Chondrocyte (in vitro differentiated cells): Measurements from ENCODE around the gene LVRN. TPM values are rescaled to one million over a fixed set of nuclear protein-coding genes. Genes with fewer than 3 reads are reported as not detected.
"Not testable (repeated sequence)": the region's sequence is repeated elsewhere in the genome, so short reads cannot be mapped to it uniquely, and the experiment has no call there.

Experiments
- DNase-seq: peaks from one replicate; pipeline ENCODE4 v3.0.0; 2021; ENCODE audit warnings: mixed read lengths, low spot score
- H3K27ac Mint-ChIP-seq: one replicate; pipeline ENCODE4 v1.8.0; 2021; ENCODE audit warnings: mild to moderate bottlenecking, moderate library complexity, mixed read lengths; ENCODE audit not compliant: unreplicated experiment
- H3K27me3 Mint-ChIP-seq: 2 replicates; pipeline ENCODE4 v1.8.0; 2021; ENCODE audit warnings: low read depth, mixed read lengths
- H3K36me3 Mint-ChIP-seq: 2 replicates; pipeline ENCODE4 v1.8.0; 2021; ENCODE audit warnings: low read depth, mixed read lengths
- H3K4me1 Mint-ChIP-seq: 2 replicates; pipeline ENCODE4 v1.8.0; 2021; ENCODE audit warnings: low read depth, mild to moderate bottlenecking, mixed read lengths
- H3K4me3 Mint-ChIP-seq: one replicate; pipeline ENCODE4 v1.8.0; 2021; ENCODE audit warnings: mild to moderate bottlenecking, moderate library complexity, mixed read lengths; ENCODE audit not compliant: unreplicated experiment
- H3K9me3 Mint-ChIP-seq: 2 replicates; pipeline ENCODE4 v1.8.0; 2021; ENCODE audit warnings: low read depth, mixed read lengths
- CTCF ChIP-seq: fragments of 200-600 bp; sonication (generic); IDR thresholded peaks from 2 replicates; pipeline ENCODE4 v1.5.0; 2021; ENCODE audit warnings: antibody characterized with exemption, mild to moderate bottlenecking, moderate library complexity
- long read RNA-seq: library from polyadenylated mRNA; stranded (forward); transcript quantifications from one replicate; pipeline ENCODE4 v2.0.0, GENCODE V29; 2021
- total RNA-seq: library from RNA; stranded (reverse); gene quantifications from 3 replicates; pipeline ENCODE4 v1.2.1, GENCODE V29; 2021

Gene LVRN
- total RNA-seq, result 0.19 to 0.62 TPM (median 0.46 TPM) in 3 replicates
- long read RNA-seq, result 0 reads

GRCh38 chr5:115962239-115962564, at the start of gene LVRN:
LVRN (plus strand) TSS chr5:115962475; CDS start chr5:115962618, 143 bp downstream.
- Mint-ChIP-seq H3K9me3 (peaks cover 4% of the 10 kb centered on the region), H3K27ac (no peak within 1 kb of the TSS), H3K4me3 (no peak within 1 kb of the TSS), H3K27me3 (peaks cover 3% of the 10 kb centered on the region), H3K4me1 (no peaks in the 10 kb centered on the region), H3K36me3 (no peaks in the 10 kb centered on the region)
- no peak for TF ChIP-seq CTCF
- DNase-seq, result no peak

- not testable (repeated sequence) for H3K4me3 Mint-ChIP-seq, H3K4me1 Mint-ChIP-seq, H3K9me3 Mint-ChIP-seq, DNase-seq, H3K27me3 Mint-ChIP-seq
- H3K36me3 Mint-ChIP-seq, result peaks cover 15% of the 10 kb centered on the region
- H3K27ac Mint-ChIP-seq, result peak overlapping the region; percentile 52
These were observed 48.5 kb upstream of the LVRN start for GRCh38 chr5:115913623-115914400.

DNA sequence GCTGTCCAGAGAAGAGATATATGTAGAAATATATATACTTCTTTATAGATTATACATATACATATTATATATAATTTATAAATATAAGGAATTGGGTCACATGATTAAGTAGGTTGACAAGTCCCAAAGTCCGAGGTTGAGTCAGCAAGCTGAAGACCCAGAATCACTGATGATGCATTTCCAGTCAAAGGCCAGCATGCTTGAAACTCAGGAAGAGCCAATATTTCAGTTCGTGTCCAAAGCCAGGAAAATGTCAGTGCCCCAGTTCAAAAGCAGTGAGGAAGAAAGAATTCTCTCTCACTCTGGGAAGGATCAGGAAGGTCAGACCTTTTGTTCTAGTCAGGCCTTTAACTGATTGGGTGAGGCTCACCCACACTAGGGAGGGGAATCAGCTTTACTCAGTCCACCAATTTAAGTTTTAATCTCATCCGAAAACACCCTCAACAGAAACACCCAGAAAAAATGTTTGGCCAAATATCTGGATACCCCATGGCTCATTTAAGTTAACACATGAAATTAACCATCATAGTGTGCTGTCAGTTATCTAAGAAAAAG, 42.0 kb upstream of the LVRN start:
- H3K4me3 Mint-ChIP-seq, result no peak overlapping the region
- H3K27ac Mint-ChIP-seq, result no peak overlapping the region
- peaks cover 12% of the 10 kb centered on the region for H3K36me3 Mint-ChIP-seq
- H3K9me3 Mint-ChIP-seq, result no peaks in the 10 kb centered on the region
- H3K27me3 Mint-ChIP-seq, result no peaks in the 10 kb centered on the region
- no peak for DNase-seq
- no peak for TF ChIP-seq CTCF
- no peaks in the 10 kb centered on the region for H3K4me1 Mint-ChIP-seq

- not testable (repeated sequence) for H3K4me1 Mint-ChIP-seq, H3K36me3 Mint-ChIP-seq, H3K27ac Mint-ChIP-seq, H3K9me3 Mint-ChIP-seq, DNase-seq, H3K4me3 Mint-ChIP-seq, H3K27me3 Mint-ChIP-seq
These were observed 33.5 kb upstream of the LVRN start for GRCh38 chr5:115928578-115929407.

GRCh38 chr5:115930171-115930570, 32.1 kb upstream of the LVRN start:
- not testable (repeated sequence) for H3K36me3 Mint-ChIP-seq, DNase-seq, H3K9me3 Mint-ChIP-seq, H3K4me1 Mint-ChIP-seq, H3K27ac Mint-ChIP-seq, H3K27me3 Mint-ChIP-seq, H3K4me3 Mint-ChIP-seq

DNA sequence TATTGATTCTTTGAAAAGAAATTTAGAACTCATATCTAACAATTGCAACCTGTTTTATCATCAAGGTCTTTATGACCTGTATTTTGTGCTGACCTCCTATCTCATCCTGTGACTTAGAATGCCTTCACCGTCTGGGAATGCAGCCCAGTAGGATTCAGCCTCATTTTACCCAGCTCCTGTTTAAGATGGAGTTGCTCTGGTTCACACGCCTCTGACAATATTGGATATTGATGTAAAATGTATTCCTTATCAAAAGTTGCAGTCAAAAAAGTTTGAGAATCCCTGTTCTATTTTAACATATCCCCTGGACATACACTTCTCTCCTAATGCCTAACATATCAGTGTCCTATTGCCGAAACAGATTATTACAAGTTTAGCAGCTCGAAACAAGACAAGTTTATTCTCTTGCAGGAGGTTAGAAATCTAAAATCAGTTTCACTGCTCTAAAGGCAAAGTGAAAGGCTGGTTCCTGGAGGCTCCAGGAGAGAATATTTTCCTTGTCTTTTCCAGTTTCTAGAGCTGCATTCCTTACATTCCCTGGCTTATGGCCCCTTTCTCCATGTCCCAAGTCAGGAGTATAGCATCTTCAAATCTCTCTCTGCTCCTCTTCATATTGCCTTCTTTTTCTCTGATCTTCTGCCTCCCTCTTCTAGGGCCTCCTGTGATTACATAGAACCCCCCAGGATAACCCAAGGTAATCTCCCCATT, 31.5 kb upstream of the LVRN start:
- Mint-ChIP-seq H3K4me1 (no peaks in the 10 kb centered on the region), H3K36me3 (no peaks in the 10 kb centered on the region), H3K4me3 (no peak overlapping the region), H3K27me3 (no peaks in the 10 kb centered on the region), H3K27ac (no peak overlapping the region), H3K9me3 (no peaks in the 10 kb centered on the region)
- no peak for DNase-seq
- TF ChIP-seq CTCF, result no peak
